Ovary (tissue), 9 donors: ENCODE data around the gene ACYP2. TPM values are rescaled to one million over a fixed set of nuclear protein-coding genes. Genes with fewer than 3 reads are reported as not detected.

Experiments used
- DNase-seq, 5 donors: peaks; one replicate each; pipeline ENCODE4 v3.0.0-alpha.2; 2019 to 2020
- H3K27ac ChIP-seq, 2 donors: fragments of 200-600 bp; one replicate each; pipeline versions ENCODE4 v1.5.1 to v1.8.0; 2019 to 2022
- H3K27me3 ChIP-seq: fragments of 200-600 bp; one replicate; pipeline ENCODE4 v1.8.0; 2022
- H3K36me3 ChIP-seq: fragments of 200-600 bp; sonication (generic); one replicate; pipeline ENCODE4 v1.5.1; 2019
- H3K4me1 ChIP-seq: one replicate; pipeline ENCODE4 v1.8.1; 2013; ENCODE audit warnings: mild to moderate bottlenecking, moderate library complexity; ENCODE audit not compliant: insufficient read depth
- H3K4me3 ChIP-seq: fragments of 200-600 bp; sonication (generic); one replicate; pipeline ENCODE4 v1.5.1; 2017
- H3K9me3 ChIP-seq, 2 donors: fragments of 200-600 bp in 1 of 2; sonication (generic) in 1 of 2; one replicate each; pipeline versions ENCODE4 v1.5.1 to v1.8.1; 2013 to 2019; ENCODE audit warnings: mild to moderate bottlenecking in 1 of 2, moderate library complexity in 1 of 2
- EP300 ChIP-seq: sonication (generic); formaldehyde crosslinking; IDR thresholded peaks from one replicate; pipeline ENCODE4 v1.6.1; 2017; ENCODE audit warnings: antibody characterized with exemption
- POLR2A ChIP-seq: fragments of 450-650 bp; IDR thresholded peaks from one replicate; pipeline ENCODE4 v1.6.1; 2017; ENCODE audit warnings: antibody characterized with exemption, mild to moderate bottlenecking, moderate library complexity
- WGBS, 3 donors: extraction: QIAGEN DNeasy Blood & Tissue Kit in 1 of 3; methylation state at CpG; one replicate each; pipeline versions ENCODE4 v1.1.5 to v1.1.7; 2013 to 2017; 5-methylcytosine and 5-hydroxymethylcytosine counted together
- intact Hi-C, 4 donors: fragments of 100-400 bp; cut with DNase I; formaldehyde crosslinking; loops; one replicate each; pipeline versions ENCODE4 v1.11.0 to v1.15.1; 2022 to 2023
- polyA plus RNA-seq, 2 donors: library from polyadenylated mRNA; stranded (reverse); fragments of 200-250 nt in 1 of 2; fragments of 350-450 nt in 1 of 2; fragmentation: Illumina TruSeq in 1 of 2; extraction: RNeasy Lipid Tissue Mini Kit (QIAGEN cat#74804) in 1 of 2; gene quantifications; one replicate each; pipeline ENCODE4 v1.2.3, GENCODE V29; 2013 to 2014
- total RNA-seq, 7 donors: library from RNA; depleted of rRNA in 2 of 7; stranded (reverse); fragments of >200 nt in 2 of 7; fragmentation: NEBNext Ultra II Directional in 3 of 7; extraction: Animal tissue kit (Norgen Biotek cat#: 25700) in 3 of 7; gene quantifications; one replicate each; pipeline versions ENCODE4 v1.1.0 to v1.2.4, GENCODE V29; 2016 to 2023
- TF ChIP-seq, protein P1 (sequence below), 3 donors: fragments of 450-650 bp in 2 of 3; fragments of 200-600 bp in 1 of 3; IDR thresholded peaks; one replicate each; pipeline versions ENCODE4 v1.5.1 to v1.8.0; 2016 to 2022; ENCODE audit warnings: antibody characterized with exemption in 3 of 3, mild to moderate bottlenecking in 1 of 3
- donor health status: DM: no; HTN: no; CAD: no; lungs with moderate emphysema.
- donor health status: DM: no; HTN: no; CAD: no.
- donor health status: Bipolar disorder and iron deficiency.
- donor health status: DM: yes; HTN: yes; CAD: no.
- donor health status: DM: no; HTN: no; CAD: no.
- donor health status: DM: yes; HTN: yes; CAD: no.

ACYP2 gene
- total and polyA plus RNA-seq, 9 donors, result 10.4 to 27.1 (median 13.9) TPM

GRCh38 chr2:54085069-54085468 is 30.3 kb upstream of the ACYP2 start:
- no peaks in the 10 kb centered on the region for H3K36me3 ChIP-seq
- no peak for DNase-seq
- 62 to 78% (median 64%) methylated on average over 10 of the region's 10 CpGs for WGBS, 3 donors
- no peaks in the 10 kb centered on the region for H3K9me3 ChIP-seq
- H3K4me3 ChIP-seq, result no peak overlapping the region
- H3K4me1 ChIP-seq, result no peaks in the 10 kb centered on the region
- H3K27me3 ChIP-seq, result no peaks in the 10 kb centered on the region
- no peak overlapping the region for H3K27ac ChIP-seq
- no peak for TF ChIP-seq EP300
- TF ChIP-seq, protein P1, sequence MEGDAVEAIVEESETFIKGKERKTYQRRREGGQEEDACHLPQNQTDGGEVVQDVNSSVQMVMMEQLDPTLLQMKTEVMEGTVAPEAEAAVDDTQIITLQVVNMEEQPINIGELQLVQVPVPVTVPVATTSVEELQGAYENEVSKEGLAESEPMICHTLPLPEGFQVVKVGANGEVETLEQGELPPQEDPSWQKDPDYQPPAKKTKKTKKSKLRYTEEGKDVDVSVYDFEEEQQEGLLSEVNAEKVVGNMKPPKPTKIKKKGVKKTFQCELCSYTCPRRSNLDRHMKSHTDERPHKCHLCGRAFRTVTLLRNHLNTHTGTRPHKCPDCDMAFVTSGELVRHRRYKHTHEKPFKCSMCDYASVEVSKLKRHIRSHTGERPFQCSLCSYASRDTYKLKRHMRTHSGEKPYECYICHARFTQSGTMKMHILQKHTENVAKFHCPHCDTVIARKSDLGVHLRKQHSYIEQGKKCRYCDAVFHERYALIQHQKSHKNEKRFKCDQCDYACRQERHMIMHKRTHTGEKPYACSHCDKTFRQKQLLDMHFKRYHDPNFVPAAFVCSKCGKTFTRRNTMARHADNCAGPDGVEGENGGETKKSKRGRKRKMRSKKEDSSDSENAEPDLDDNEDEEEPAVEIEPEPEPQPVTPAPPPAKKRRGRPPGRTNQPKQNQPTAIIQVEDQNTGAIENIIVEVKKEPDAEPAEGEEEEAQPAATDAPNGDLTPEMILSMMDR (IDR thresholded peaks at IDR 0.05), result no peak
- no peak for TF ChIP-seq POLR2A
- intact Hi-C loops, result no loop called here

- 98% methylated on average over 2 of the region's 2 CpGs for WGBS, 3 donors
- Histone ChIP-seq H3K27ac (no peak overlapping the region), H3K27me3 (no peaks in the 10 kb centered on the region), H3K4me1 (no peaks in the 10 kb centered on the region), H3K9me3 (no peaks in the 10 kb centered on the region), H3K36me3 (no peaks in the 10 kb centered on the region), H3K4me3 (no peak overlapping the region)
- intact Hi-C loops, result no loop called here
- TF ChIP-seq EP300 (no peak), POLR2A (no peak)
- TF ChIP-seq, protein P1 (IDR thresholded peaks at IDR 0.05), result no peak
- no peak for DNase-seq
These were observed 29.3 kb upstream of the ACYP2 start for GRCh38 chr2:54086157-54086556.

DNA sequence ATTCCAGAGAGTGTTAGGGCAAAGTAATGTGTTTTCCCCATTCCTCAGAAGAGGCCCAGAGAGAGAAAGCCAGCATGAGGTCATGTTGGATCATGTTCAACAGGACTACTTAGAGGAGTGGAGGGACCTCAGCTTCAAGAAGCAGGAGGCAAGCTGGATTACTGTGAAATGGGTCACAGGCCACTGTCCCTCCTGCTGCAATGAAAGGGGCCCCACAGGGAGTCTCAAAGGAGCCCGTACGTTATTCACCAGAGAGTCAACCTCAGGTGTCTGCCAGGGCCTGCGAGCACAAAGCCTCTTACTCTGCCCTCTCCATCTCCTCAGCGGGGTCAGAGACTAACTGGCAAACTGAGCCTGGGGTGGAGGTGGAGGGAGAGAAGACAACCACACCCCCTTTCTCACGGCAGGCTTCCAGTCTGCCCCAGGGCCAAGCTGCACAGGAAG is 27.2 kb upstream of the ACYP2 start:
- Histone ChIP-seq H3K36me3 (no peaks in the 10 kb centered on the region), H3K27me3 (no peaks in the 10 kb centered on the region), H3K4me1 (no peaks in the 10 kb centered on the region), H3K9me3 (no peaks in the 10 kb centered on the region), H3K4me3 (no peak overlapping the region), H3K27ac (no peak overlapping the region)
- intact Hi-C loops, result no loop called here
- no peak for DNase-seq
- TF ChIP-seq EP300 (no peak), POLR2A (no peak)
- TF ChIP-seq, protein P1 (IDR thresholded peaks at IDR 0.05), result no peak
- WGBS, 3 donors, result 85 to 90% (median 90%) methylated on average over 5 of the region's 5 CpGs

DNA sequence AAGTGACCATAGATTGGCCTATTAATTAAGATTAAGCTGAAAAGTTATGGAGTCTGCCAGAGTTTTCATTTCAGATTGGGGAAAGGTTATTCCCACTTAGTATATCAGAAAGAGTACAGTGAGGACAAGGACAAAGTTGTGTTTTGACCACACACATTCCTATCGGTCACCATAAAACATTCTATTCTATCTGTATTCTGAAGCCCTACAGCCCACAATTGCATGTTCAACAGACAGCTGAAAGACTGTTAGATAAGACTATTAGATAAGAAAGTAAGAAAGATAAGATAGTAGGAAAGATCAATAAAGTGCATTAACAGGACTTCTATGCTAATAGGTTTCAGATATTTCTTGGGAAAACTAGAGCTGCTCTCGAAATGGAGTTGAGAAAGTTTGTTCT is 26.7 kb upstream of the ACYP2 start:
- no peak overlapping the region for H3K27ac ChIP-seq
- H3K9me3 ChIP-seq, result no peaks in the 10 kb centered on the region
- no peaks in the 10 kb centered on the region for H3K27me3 ChIP-seq
- H3K4me3 ChIP-seq, result no peak overlapping the region
- intact Hi-C loops, result no loop called here
- WGBS, 3 donors, result 70 to 81% (median 75%) methylated on average over 2 of the region's 2 CpGs
- TF ChIP-seq, protein P1 (IDR thresholded peaks at IDR 0.05), result no peak
- TF ChIP-seq POLR2A, result no peak
- no peak for TF ChIP-seq EP300
- no peaks in the 10 kb centered on the region for H3K4me1 ChIP-seq
- no peak for DNase-seq
- no peaks in the 10 kb centered on the region for H3K36me3 ChIP-seq
